NCI-H69 (cell line): ENCODE data around the gene CMPK2.

Experiments
- DNase-seq: peaks from one replicate; lab custom pipeline; 2025; lab: John Stamatoyannopoulos, UW

The CMPK2 gene

DNA sequence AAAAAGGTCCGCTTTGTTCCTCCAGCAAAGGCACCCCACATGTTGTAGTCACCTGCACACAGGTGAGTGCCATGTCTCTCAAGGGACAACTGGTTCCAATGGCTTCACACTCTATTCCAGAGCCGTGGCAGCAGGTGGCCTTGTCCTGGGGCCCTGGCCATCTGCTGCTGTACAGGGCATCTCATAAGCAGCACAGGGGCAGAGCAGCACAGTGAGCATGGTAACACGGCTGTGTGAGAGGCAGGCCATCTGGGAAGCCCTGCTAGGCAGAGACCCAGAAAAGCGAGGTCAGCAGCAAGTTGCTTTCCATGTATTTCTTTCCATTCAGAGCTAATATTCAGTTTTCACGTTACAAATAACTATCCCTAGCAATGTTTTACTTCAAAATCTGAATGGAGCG is 54.7 kb downstream of the CMPK2 start:
- no peak for DNase-seq

DNA sequence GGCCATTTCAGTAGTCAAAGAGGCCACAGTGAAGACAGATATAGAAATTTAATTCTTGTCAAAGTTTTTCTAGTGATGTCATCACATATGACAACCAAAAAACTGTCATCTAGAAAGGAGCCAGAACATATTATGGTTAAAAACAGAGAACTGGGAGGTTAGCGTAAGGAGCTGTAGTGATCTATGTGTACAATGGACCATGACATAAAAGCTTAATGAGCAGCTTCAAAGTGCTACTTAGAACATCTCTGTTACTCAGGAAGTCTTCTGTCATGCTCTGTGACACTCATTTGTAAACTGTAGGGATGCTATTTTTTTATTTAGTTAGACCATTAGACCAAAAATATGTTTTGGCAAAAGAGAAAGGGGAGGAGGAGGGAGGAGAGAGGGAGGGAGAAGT is 57.3 kb downstream of the CMPK2 start:
- no peak for DNase-seq

DNA sequence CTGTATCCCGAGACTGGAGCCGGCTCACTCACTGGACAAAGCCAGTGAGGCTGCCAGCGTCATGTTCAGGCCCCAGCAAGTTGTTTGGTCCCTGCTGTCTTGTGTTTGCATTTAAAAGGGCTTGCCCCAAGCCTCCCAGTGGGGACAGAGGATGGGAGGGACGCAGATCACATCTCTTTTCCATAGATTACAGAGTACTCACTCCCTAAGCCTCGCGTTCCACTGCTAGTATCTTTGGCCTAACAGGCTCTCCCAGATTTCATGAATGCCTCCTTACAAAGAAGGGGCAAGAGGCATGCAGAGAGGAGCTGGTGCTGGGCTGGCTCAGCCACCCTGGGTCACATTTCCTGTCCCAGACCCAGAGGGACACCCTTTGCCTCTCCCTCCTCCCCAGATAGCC is 59.1 kb downstream of the CMPK2 start:
- DNase-seq, result no peak

DNA sequence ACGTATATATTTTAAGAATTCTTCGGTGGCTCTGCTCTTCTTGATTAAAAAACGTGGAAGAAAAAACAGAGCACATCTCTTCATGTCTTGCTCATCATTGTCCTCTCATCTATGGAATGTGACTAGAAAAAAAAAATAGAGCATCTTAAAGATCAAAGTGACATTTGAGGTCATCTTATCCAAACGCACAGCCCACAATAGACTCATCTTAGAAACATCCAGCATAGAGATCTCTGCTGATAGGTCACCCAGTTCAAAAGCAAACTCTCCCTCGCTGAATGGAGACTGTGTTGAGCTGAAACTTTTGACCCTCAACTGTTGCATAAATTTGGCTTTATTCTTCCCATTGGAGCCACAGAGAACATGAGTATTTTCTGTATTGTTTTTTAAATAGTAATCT is 65.2 kb downstream of the CMPK2 start:
- no peak for DNase-seq
